WTC11 (cell line): ENCODE measurements around the gene SPI1. TPM values are rescaled to one million over a fixed set of nuclear protein-coding genes. Genes with fewer than 3 reads are reported as not detected.
A peak's percentile ranks its signal among the peaks of the same experiment; 100 is the strongest.

Experiments used
- AFF4 ChIP-seq: sonication (generic); formaldehyde crosslinking; IDR thresholded peaks from 2 replicates; pipeline ENCODE4 v1.8.1; 2023; ENCODE audit warnings: mild to moderate bottlenecking, missing genetic modification reagents, borderline replicate concordance
- CREB1 ChIP-seq: sonication (generic); formaldehyde crosslinking; IDR thresholded peaks from 2 replicates; pipeline ENCODE4 v1.8.0; 2023; ENCODE audit warnings: mild to moderate bottlenecking, missing genetic modification reagents
- CTCF ChIP-seq: fragments of 200-600 bp; IDR thresholded peaks from 2 replicates; pipeline ENCODE4 v1.8.0; 2022; ENCODE audit warnings: antibody characterized with exemption
- ESRRA ChIP-seq: sonication (generic); formaldehyde crosslinking; IDR thresholded peaks from 2 replicates; pipeline ENCODE4 v1.8.1; 2022; ENCODE audit warnings: mild to moderate bottlenecking, missing genetic modification reagents, borderline replicate concordance
- FOXK1 ChIP-seq: sonication (generic); formaldehyde crosslinking; IDR thresholded peaks from 2 replicates; pipeline ENCODE4 v1.8.0; 2022; ENCODE audit warnings: mild to moderate bottlenecking, moderate library complexity, missing genetic modification reagents
- HMGXB4 ChIP-seq: sonication (generic); formaldehyde crosslinking; IDR thresholded peaks from 2 replicates; pipeline ENCODE4 v1.8.1; 2023; ENCODE audit warnings: mild to moderate bottlenecking, moderate library complexity, missing genetic modification reagents
- KAT7 ChIP-seq: sonication (generic); formaldehyde crosslinking; IDR thresholded peaks from 2 replicates; pipeline ENCODE4 v1.8.1; 2023; ENCODE audit warnings: missing genetic modification reagents, mild to moderate bottlenecking, borderline replicate concordance
- NFATC4 ChIP-seq: fragments of 250-450 bp; sonication (Bioruptor Pico); IDR thresholded peaks from 2 replicates; pipeline ENCODE4 v1.9.0; 2021; ENCODE audit warnings: mild to moderate bottlenecking
- PRRX2 ChIP-seq: fragments of 250-450 bp; sonication (Bioruptor Pico); IDR thresholded peaks from 2 replicates; pipeline ENCODE4 v1.8.0; 2021; ENCODE audit warnings: mild to moderate bottlenecking
- TEAD1 ChIP-seq: sonication (generic); formaldehyde crosslinking; IDR thresholded peaks from 2 replicates; pipeline ENCODE4 v1.8.0; 2022; ENCODE audit warnings: mild to moderate bottlenecking, missing genetic modification reagents
- TEAD4 ChIP-seq: sonication (generic); formaldehyde crosslinking; IDR thresholded peaks from 2 replicates; pipeline ENCODE4 v1.8.0; 2022; ENCODE audit warnings: mild to moderate bottlenecking, missing genetic modification reagents
- ZNF396 ChIP-seq: fragments of 250-450 bp; sonication (Bioruptor Pico); IDR thresholded peaks from 2 replicates; pipeline ENCODE4 v1.8.0; 2021; ENCODE audit warnings: mild to moderate bottlenecking, moderate library complexity, borderline replicate concordance
- ZNF416 ChIP-seq: fragments of 250-450 bp; sonication (Bioruptor Pico); IDR thresholded peaks from 2 replicates; pipeline ENCODE4 v1.9.0; 2021; ENCODE audit warnings: mild to moderate bottlenecking, inconsistent platforms
- ZNF425 ChIP-seq: fragments of 250-450 bp; sonication (Bioruptor Pico); conservative IDR thresholded peaks from 2 replicates; pipeline ENCODE4 v1.9.0; 2021; ENCODE audit warnings: mild to moderate bottlenecking
- ZNF512 ChIP-seq: sonication (generic); formaldehyde crosslinking; IDR thresholded peaks from 2 replicates; pipeline ENCODE4 v1.8.1; 2022; ENCODE audit warnings: missing genetic modification reagents, borderline replicate concordance
- ZNF671 ChIP-seq: fragments of 250-450 bp; sonication (Bioruptor Pico); IDR thresholded peaks from 2 replicates; pipeline ENCODE4 v1.8.0; 2021; ENCODE audit warnings: mild to moderate bottlenecking
- total RNA-seq: library from RNA; stranded (reverse); gene quantifications from 3 replicates; pipeline ENCODE4 v1.2.3, GENCODE V29; 2021
- TF ChIP-seq, protein P1 (sequence below): fragments of 250-450 bp; sonication (Bioruptor Pico); IDR thresholded peaks from 2 replicates; pipeline ENCODE4 v1.9.0; 2021; ENCODE audit warnings: mild to moderate bottlenecking, borderline replicate concordance
- TF ChIP-seq, protein P2 (sequence below): fragments of 250-450 bp; sonication (Bioruptor Pico); IDR thresholded peaks from 2 replicates; pipeline ENCODE4 v1.8.0; 2021; ENCODE audit warnings: mild to moderate bottlenecking
- TF ChIP-seq, protein P3 (sequence below): sonication (generic); formaldehyde crosslinking; IDR thresholded peaks from 2 replicates; pipeline ENCODE4 v1.8.0; 2022; ENCODE audit warnings: mild to moderate bottlenecking, missing genetic modification reagents

SPI1 gene
- total RNA-seq, 1 experiment from 2014 or later, result 0.59 TPM

DNA sequence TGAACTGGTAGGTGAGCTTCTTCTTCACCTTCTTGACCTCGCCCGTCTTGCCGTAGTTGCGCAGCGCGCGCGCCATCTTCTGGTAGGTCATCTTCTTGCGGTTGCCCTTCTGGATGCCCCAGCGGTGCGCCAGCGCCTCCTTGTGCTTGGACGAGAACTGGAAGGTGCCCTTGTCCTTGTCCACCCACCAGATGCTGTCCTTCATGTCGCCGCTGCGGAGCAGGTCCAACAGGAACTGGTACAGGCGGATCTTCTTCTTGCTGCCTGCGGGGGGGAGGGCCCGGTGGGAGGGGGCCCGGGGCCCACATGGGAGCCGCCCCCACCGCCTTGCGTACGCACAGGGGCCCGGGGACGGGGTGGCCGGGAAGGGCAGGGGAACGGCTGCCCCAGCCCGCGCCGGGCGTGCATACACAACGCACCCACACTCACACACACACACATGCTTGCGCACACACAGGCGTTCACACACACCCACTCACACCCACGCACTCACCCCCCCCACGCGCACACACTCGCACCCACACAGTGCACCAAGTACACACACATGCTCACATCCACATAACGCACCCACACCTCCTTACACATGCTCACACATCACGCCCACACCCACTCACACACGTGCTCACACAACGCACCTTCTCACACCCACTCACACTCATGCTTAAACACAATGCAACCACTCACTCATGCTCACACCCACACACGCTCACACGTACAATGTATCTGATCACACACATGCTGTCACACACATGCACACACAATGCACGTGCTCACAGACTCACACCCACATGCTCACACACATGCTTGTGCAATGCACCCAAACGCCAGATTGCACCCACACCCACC is 22.8 kb downstream of the SPI1 start (continued):
- no peak for TF ChIP-seq AFF4 (CRISPR knock-in tag)
- peak; percentile 99 for TF ChIP-seq HMGXB4 (CRISPR knock-in tag)
- no peak for TF ChIP-seq ZNF512
- no peak for TF ChIP-seq ZNF425 (CRISPR knock-in tag)
- no peak for TF ChIP-seq ZNF416 (CRISPR knock-in tag)
- no peak for TF ChIP-seq PRRX2
- TF ChIP-seq, protein P1, sequence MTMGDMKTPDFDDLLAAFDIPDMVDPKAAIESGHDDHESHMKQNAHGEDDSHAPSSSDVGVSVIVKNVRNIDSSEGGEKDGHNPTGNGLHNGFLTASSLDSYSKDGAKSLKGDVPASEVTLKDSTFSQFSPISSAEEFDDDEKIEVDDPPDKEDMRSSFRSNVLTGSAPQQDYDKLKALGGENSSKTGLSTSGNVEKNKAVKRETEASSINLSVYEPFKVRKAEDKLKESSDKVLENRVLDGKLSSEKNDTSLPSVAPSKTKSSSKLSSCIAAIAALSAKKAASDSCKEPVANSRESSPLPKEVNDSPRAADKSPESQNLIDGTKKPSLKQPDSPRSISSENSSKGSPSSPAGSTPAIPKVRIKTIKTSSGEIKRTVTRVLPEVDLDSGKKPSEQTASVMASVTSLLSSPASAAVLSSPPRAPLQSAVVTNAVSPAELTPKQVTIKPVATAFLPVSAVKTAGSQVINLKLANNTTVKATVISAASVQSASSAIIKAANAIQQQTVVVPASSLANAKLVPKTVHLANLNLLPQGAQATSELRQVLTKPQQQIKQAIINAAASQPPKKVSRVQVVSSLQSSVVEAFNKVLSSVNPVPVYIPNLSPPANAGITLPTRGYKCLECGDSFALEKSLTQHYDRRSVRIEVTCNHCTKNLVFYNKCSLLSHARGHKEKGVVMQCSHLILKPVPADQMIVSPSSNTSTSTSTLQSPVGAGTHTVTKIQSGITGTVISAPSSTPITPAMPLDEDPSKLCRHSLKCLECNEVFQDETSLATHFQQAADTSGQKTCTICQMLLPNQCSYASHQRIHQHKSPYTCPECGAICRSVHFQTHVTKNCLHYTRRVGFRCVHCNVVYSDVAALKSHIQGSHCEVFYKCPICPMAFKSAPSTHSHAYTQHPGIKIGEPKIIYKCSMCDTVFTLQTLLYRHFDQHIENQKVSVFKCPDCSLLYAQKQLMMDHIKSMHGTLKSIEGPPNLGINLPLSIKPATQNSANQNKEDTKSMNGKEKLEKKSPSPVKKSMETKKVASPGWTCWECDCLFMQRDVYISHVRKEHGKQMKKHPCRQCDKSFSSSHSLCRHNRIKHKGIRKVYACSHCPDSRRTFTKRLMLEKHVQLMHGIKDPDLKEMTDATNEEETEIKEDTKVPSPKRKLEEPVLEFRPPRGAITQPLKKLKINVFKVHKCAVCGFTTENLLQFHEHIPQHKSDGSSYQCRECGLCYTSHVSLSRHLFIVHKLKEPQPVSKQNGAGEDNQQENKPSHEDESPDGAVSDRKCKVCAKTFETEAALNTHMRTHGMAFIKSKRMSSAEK (CRISPR knock-in tag), result no peak
- no peak for TF ChIP-seq CREB1 (CRISPR knock-in tag)
- TF ChIP-seq, protein P2, sequence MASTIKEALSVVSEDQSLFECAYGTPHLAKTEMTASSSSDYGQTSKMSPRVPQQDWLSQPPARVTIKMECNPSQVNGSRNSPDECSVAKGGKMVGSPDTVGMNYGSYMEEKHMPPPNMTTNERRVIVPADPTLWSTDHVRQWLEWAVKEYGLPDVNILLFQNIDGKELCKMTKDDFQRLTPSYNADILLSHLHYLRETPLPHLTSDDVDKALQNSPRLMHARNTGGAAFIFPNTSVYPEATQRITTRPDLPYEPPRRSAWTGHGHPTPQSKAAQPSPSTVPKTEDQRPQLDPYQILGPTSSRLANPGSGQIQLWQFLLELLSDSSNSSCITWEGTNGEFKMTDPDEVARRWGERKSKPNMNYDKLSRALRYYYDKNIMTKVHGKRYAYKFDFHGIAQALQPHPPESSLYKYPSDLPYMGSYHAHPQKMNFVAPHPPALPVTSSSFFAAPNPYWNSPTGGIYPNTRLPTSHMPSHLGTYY, result no peak
- TF ChIP-seq CTCF, result peak; percentile 77
- TF ChIP-seq ESRRA (CRISPR knock-in tag), result peak; percentile 83; the same call in 1 of the 2 replicates
- no peak for TF ChIP-seq ZNF671 (CRISPR knock-in tag)
- TF ChIP-seq KAT7 (CRISPR knock-in tag), result no peak
- no peak for TF ChIP-seq TEAD1 (CRISPR knock-in tag)
- TF ChIP-seq, protein P3, sequence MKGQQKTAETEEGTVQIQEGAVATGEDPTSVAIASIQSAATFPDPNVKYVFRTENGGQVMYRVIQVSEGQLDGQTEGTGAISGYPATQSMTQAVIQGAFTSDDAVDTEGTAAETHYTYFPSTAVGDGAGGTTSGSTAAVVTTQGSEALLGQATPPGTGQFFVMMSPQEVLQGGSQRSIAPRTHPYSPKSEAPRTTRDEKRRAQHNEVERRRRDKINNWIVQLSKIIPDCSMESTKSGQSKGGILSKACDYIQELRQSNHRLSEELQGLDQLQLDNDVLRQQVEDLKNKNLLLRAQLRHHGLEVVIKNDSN, result no peak
- TF ChIP-seq NFATC4, result no peak
- TF ChIP-seq TEAD4 (CRISPR knock-in tag), result no peak
- peak; percentile 54; the same call in 1 of the 2 replicates for TF ChIP-seq FOXK1 (CRISPR knock-in tag)
- TF ChIP-seq ZNF396 (CRISPR knock-in tag), result no peak
- TF ChIP-seq, all 79 proteins: peak for 7
